HepG2 (cell line): ENCODE measurements around the gene HAGH. TPM values are rescaled to one million over a fixed set of nuclear protein-coding genes. Genes with fewer than 3 reads are reported as not detected.
A peak's percentile ranks its signal among the peaks of the same experiment; 100 is the strongest.

ENCODE experiments used
- ARNT ChIP-seq: fragments of 450-650 bp; IDR thresholded peaks from 2 replicates; pipeline ENCODE4 v1.6.1; 2017
- ETV6 ChIP-seq: sonication (generic); formaldehyde crosslinking; conservative IDR thresholded peaks from 2 replicates; pipeline ENCODE4 v1.4.0; 2020; ENCODE audit warnings: missing genetic modification reagents
- LCORL ChIP-seq, 2 experiments: fragments of 450-650 bp in 1 of 2; sonication (generic) in 1 of 2; formaldehyde crosslinking in 1 of 2; IDR thresholded peaks; 2 replicates each; pipeline versions ENCODE4 v1.5.0 to v1.6.1; 2017 to 2020; ENCODE audit warnings: antibody characterized with exemption in 1 of 2, missing genetic modification reagents in 1 of 2
- MBD4 ChIP-seq: IDR thresholded peaks from 2 replicates; pipeline ENCODE4 v1.6.1; 2012; ENCODE audit warnings: low read length, inconsistent platforms, borderline replicate concordance
- PITX1 ChIP-seq: sonication (generic); formaldehyde crosslinking; IDR thresholded peaks from 2 replicates; pipeline ENCODE4 v1.5.1; 2020; ENCODE audit warnings: mild to moderate bottlenecking, missing genetic modification reagents
- SPEN ChIP-seq: sonication (generic); formaldehyde crosslinking; IDR thresholded peaks from 2 replicates; pipeline ENCODE4 v1.5.1; 2020; ENCODE audit warnings: low read depth, mild to moderate bottlenecking, missing genetic modification reagents
- ZBTB7B ChIP-seq: sonication (generic); formaldehyde crosslinking; IDR thresholded peaks from 2 replicates; pipeline ENCODE4 v1.4.0; 2020; ENCODE audit warnings: missing genetic modification reagents
- ZNF253 ChIP-seq: sonication (generic); formaldehyde crosslinking; IDR thresholded peaks from 2 replicates; pipeline ENCODE4 v1.8.0; 2022; ENCODE audit warnings: mild to moderate bottlenecking, missing genetic modification reagents, borderline replicate concordance
- ZNF274 ChIP-seq: sonication (generic); formaldehyde crosslinking; IDR thresholded peaks from 2 replicates; pipeline ENCODE4 v1.5.1; 2020; ENCODE audit warnings: mild to moderate bottlenecking, missing genetic modification reagents
- ZNF326 ChIP-seq: sonication (generic); formaldehyde crosslinking; IDR thresholded peaks from 2 replicates; pipeline ENCODE4 v1.4.0; 2020; ENCODE audit warnings: missing genetic modification reagents, borderline replicate concordance
- ZNF33A ChIP-seq: sonication (generic); formaldehyde crosslinking; IDR thresholded peaks from 2 replicates; pipeline ENCODE4 v1.5.1; 2020; ENCODE audit warnings: missing genetic modification reagents, mild to moderate bottlenecking, moderate library complexity, borderline replicate concordance
- ZNF841 ChIP-seq: sonication (generic); formaldehyde crosslinking; IDR thresholded peaks from 2 replicates; pipeline ENCODE4 v1.8.1; 2023; ENCODE audit warnings: missing genetic modification reagents, borderline replicate concordance
- ZNF879 ChIP-seq: sonication (generic); formaldehyde crosslinking; IDR thresholded peaks from 2 replicates; pipeline ENCODE4 v1.8.1; 2023; ENCODE audit warnings: missing genetic modification reagents
- polyA plus RNA-seq, 8 experiments: library from polyadenylated mRNA; depleted of rRNA in 3 of 8; stranded (reverse) in 7 of 8; unstranded in 1 of 8; fragments of >200 nt; fragmentation: Illumina TruSeq in 4 of 8; extraction: Trizol in 4 of 8; gene quantifications; 2 replicates each; pipeline versions ENCODE4 v1.2.1 to v1.2.3, GENCODE V29; 2011 to 2016; ENCODE audit warnings: low read depth in 4 of 8, missing spikeins in 1 of 8, mixed read lengths in 1 of 8; ENCODE audit not compliant: insufficient read depth in 1 of 8
- total RNA-seq, 5 experiments: library from RNA; depleted of rRNA; stranded (reverse); fragments of >200 nt; fragmentation: Illumina TruSeq; extraction: Trizol; gene quantifications; 2 replicates each; pipeline ENCODE4 v1.2.3, GENCODE V29; 2016; ENCODE audit warnings: low read depth in 1 of 5
- TF ChIP-seq, protein P1 (sequence below): sonication (generic); formaldehyde crosslinking; IDR thresholded peaks from 2 replicates; pipeline ENCODE4 v1.8.0; 2022; ENCODE audit warnings: missing genetic modification reagents, mild to moderate bottlenecking, borderline replicate concordance
- TF ChIP-seq, protein P2 (sequence below): sonication (generic); formaldehyde crosslinking; conservative IDR thresholded peaks from 2 replicates; pipeline ENCODE4 v1.4.0; 2020; ENCODE audit warnings: missing genetic modification reagents
- TF ChIP-seq, protein P3 (sequence below): sonication (generic); formaldehyde crosslinking; IDR thresholded peaks from 2 replicates; pipeline ENCODE4 v1.5.1; 2020; ENCODE audit warnings: mild to moderate bottlenecking, missing genetic modification reagents, moderate library complexity
- TF ChIP-seq, protein P4 (sequence below): fragments of 450-650 bp; IDR thresholded peaks from 2 replicates; pipeline ENCODE4 v1.6.1; 2016

The HAGH gene
- total and polyA plus RNA-seq, 2 of the 13 experiments (the other 11 are each of a cell fraction or from before 2014, with no cell fraction given): 70.4 to 95.4 TPM

DNA sequence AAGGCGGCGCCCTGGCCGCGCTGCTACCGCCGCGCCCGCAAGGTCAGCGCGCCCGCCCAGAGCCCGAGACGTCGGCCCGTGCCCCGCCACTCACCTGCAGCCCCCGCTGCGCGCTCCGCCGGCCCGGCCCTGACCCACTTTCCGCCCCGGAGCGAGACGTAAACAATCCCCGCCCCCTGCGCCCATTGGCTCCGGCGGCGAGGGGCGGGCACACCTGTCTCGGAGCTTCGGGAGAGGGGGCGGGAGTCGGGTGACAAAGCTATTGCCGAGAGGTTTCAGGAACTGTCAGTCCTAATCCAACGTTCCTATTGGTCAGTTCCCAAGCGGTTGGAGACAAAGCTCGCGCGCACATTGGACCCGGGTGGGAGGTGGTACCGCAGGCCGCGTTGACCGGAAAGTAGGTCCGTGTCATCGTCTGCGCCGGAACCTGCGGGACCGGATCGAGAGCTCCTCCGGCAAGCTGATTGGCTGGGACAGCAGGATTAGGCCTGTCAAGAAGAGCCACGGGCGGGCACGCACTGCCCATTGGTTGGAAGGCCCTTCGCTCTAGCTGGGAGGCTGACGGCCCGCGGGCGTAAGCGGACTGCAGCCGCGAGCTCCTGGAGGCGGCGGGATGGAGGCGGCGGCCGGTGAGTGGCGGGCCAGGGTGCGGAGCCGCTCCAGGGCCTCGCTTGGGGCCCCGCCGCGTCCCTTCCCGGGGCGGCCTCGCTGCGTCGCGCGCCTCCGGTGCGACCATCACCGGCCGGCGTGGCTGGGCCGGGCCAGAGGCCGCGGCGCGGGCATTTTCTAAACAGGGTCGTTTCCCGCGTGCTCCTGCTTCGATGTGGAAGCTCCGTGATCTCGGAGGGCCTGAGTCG is 44.0 kb downstream of the HAGH start, which contains the start of the genes NUBP2 and SPSB3 (continued):
- no peak for TF ChIP-seq PITX1 (CRISPR knock-in tag)
- no peak for TF ChIP-seq ETV6
- TF ChIP-seq ZNF33A: no peak
- TF ChIP-seq, protein P1, sequence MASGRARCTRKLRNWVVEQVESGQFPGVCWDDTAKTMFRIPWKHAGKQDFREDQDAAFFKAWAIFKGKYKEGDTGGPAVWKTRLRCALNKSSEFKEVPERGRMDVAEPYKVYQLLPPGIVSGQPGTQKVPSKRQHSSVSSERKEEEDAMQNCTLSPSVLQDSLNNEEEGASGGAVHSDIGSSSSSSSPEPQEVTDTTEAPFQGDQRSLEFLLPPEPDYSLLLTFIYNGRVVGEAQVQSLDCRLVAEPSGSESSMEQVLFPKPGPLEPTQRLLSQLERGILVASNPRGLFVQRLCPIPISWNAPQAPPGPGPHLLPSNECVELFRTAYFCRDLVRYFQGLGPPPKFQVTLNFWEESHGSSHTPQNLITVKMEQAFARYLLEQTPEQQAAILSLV (CRISPR knock-in tag): peak; percentile 65; the same call in 1 of the 2 replicates
- TF ChIP-seq ZNF326 (CRISPR knock-in tag): no peak
- no peak for TF ChIP-seq MBD4
- TF ChIP-seq, protein P2, sequence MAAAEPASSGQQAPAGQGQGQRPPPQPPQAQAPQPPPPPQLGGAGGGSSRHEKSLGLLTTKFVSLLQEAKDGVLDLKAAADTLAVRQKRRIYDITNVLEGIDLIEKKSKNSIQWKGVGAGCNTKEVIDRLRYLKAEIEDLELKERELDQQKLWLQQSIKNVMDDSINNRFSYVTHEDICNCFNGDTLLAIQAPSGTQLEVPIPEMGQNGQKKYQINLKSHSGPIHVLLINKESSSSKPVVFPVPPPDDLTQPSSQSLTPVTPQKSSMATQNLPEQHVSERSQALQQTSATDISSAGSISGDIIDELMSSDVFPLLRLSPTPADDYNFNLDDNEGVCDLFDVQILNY (CRISPR knock-in tag): peak; percentile 56; the same call in 1 of the 2 replicates
- TF ChIP-seq LCORL (IDR thresholded peaks at IDR 0.05): no peak
- TF ChIP-seq LCORL (CRISPR knock-in tag; IDR thresholded peaks at IDR 0.05): no peak
- no peak for TF ChIP-seq ZNF879 (CRISPR knock-in tag)
- TF ChIP-seq ZBTB7B (CRISPR knock-in tag): no peak
- TF ChIP-seq, protein P3, sequence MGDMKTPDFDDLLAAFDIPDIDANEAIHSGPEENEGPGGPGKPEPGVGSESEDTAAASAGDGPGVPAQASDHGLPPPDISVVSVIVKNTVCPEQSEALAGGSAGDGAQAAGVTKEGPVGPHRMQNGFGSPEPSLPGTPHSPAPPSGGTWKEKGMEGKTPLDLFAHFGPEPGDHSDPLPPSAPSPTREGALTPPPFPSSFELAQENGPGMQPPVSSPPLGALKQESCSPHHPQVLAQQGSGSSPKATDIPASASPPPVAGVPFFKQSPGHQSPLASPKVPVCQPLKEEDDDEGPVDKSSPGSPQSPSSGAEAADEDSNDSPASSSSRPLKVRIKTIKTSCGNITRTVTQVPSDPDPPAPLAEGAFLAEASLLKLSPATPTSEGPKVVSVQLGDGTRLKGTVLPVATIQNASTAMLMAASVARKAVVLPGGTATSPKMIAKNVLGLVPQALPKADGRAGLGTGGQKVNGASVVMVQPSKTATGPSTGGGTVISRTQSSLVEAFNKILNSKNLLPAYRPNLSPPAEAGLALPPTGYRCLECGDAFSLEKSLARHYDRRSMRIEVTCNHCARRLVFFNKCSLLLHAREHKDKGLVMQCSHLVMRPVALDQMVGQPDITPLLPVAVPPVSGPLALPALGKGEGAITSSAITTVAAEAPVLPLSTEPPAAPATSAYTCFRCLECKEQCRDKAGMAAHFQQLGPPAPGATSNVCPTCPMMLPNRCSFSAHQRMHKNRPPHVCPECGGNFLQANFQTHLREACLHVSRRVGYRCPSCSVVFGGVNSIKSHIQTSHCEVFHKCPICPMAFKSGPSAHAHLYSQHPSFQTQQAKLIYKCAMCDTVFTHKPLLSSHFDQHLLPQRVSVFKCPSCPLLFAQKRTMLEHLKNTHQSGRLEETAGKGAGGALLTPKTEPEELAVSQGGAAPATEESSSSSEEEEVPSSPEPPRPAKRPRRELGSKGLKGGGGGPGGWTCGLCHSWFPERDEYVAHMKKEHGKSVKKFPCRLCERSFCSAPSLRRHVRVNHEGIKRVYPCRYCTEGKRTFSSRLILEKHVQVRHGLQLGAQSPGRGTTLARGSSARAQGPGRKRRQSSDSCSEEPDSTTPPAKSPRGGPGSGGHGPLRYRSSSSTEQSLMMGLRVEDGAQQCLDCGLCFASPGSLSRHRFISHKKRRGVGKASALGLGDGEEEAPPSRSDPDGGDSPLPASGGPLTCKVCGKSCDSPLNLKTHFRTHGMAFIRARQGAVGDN (CRISPR knock-in tag): peak; percentile 44
- TF ChIP-seq ZNF274 (CRISPR knock-in tag): no peak
- peak; percentile 80 for TF ChIP-seq SPEN
- TF ChIP-seq ZNF841 (CRISPR knock-in tag): no peak
- no peak for TF ChIP-seq ZNF253
- TF ChIP-seq, protein P4, sequence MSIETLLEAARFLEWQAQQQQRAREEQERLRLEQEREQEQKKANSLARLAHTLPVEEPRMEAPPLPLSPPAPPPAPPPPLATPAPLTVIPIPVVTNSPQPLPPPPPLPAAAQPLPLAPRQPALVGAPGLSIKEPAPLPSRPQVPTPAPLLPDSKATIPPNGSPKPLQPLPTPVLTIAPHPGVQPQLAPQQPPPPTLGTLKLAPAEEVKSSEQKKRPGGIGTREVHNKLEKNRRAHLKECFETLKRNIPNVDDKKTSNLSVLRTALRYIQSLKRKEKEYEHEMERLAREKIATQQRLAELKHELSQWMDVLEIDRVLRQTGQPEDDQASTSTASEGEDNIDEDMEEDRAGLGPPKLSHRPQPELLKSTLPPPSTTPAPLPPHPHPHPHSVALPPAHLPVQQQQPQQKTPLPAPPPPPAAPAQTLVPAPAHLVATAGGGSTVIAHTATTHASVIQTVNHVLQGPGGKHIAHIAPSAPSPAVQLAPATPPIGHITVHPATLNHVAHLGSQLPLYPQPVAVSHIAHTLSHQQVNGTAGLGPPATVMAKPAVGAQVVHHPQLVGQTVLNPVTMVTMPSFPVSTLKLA: peak; percentile 77
- no peak for TF ChIP-seq ARNT
